Skeletal muscle tissue (tissue), 4 donors: Measurements from ENCODE around the gene PCK2. TPM values are rescaled to one million over a fixed set of nuclear protein-coding genes. Genes with fewer than 3 reads are reported as not detected.

Source experiments
- H3K27ac ChIP-seq: one replicate; pipeline ENCODE4 v1.7.0; 2013; ENCODE audit warnings: mild to moderate bottlenecking, low read depth, low read length, inconsistent platforms
- H3K27me3 ChIP-seq, 3 donors: one replicate each; pipeline ENCODE4 v1.7.0; 2013; ENCODE audit warnings: low read length in 3 of 3; ENCODE audit not compliant: control insufficient read depth in 3 of 3, insufficient read depth in 3 of 3
- H3K36me3 ChIP-seq, 3 donors: one replicate each; pipeline ENCODE4 v1.7.0; 2013; ENCODE audit warnings: low read length in 3 of 3; ENCODE audit not compliant: control insufficient read depth in 3 of 3, insufficient read depth in 3 of 3
- H3K4me1 ChIP-seq, 3 donors: one replicate each; pipeline ENCODE4 v1.7.0; 2013; ENCODE audit warnings: low read length in 3 of 3, mild to moderate bottlenecking in 3 of 3; ENCODE audit not compliant: control insufficient read depth in 3 of 3, insufficient read depth in 3 of 3
- H3K4me3 ChIP-seq, 3 donors: one replicate each; pipeline ENCODE4 v1.7.0; 2013; ENCODE audit warnings: low read length in 3 of 3
- H3K9ac ChIP-seq, 3 donors: one replicate each; pipeline ENCODE4 v1.7.0; 2013; ENCODE audit warnings: low read length in 3 of 3, mild to moderate bottlenecking in 3 of 3, moderate library complexity in 2 of 3, low read depth in 1 of 3
- H3K9me3 ChIP-seq, 3 donors: one replicate each; pipeline ENCODE4 v1.7.0; 2013; ENCODE audit warnings: low read length in 3 of 3; ENCODE audit not compliant: control insufficient read depth in 3 of 3
- total RNA-seq: library from RNA; depleted of rRNA; stranded (reverse); fragments of >200 nt; gene quantifications from one replicate; pipeline ENCODE4 v1.2.3, GENCODE V29; 2014
- donor health status: Osteomylitis.

The PCK2 gene
- total RNA-seq, 1 donor from 2014 or later = 3.7 TPM

DNA sequence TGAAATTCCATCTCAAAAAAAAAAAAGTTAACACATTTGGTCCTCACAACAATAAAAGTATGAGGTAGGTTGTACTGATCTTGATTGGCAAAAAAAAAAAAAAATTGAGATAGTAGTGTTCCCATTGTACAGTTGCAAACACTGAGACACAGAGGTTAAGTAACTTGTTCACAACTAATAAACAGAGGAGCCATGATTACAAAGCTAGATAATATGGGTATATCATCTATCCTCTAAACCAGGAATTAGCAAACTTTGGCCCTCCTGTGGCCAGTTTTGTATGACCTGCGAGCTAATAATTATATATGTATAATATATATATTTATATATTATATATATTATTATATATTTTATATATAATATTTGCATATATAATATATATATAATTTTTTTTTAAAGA is 39.6 kb downstream of the PCK2 start:
- no peak overlapping the region for H3K4me3 ChIP-seq
- H3K4me1 ChIP-seq = peaks cover 53 to 66% (median 58%) of the 10 kb centered on the region in 3 donors
- H3K27ac ChIP-seq = no peak overlapping the region
- H3K36me3 ChIP-seq = peaks cover 14 to 24% (median 19%) of the 10 kb centered on the region in 3 donors
- no peaks in the 10 kb centered on the region for H3K9me3 ChIP-seq
- H3K9ac ChIP-seq = no peak overlapping the region
- no peaks in the 10 kb centered on the region for H3K27me3 ChIP-seq

DNA sequence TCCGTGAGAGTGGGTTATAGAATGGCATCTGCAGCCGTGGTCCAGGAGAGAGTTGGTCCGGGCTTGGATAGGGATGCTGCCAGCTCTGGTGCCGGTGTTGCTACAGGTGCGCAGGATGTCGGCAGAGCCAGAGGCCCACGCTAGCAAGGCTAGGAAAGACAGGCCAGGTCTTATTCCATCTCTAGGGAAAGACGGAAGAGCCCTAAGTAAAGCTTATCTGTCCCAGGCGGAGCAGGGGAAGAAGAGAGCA is 41.4 kb downstream of the PCK2 start:
- peak overlapping the region; percentile 72 to 87 (median 82) for H3K4me3 ChIP-seq
- H3K27ac ChIP-seq = peak overlapping the region; percentile 88
- no peaks in the 10 kb centered on the region for H3K27me3 ChIP-seq
- peaks cover 60 to 70% (median 67%) of the 10 kb centered on the region in 3 donors for H3K4me1 ChIP-seq
- peak overlapping the region; percentile 74 to 83 (median 75) for H3K9ac ChIP-seq
- peaks cover 24 to 32% (median 29%) of the 10 kb centered on the region in 3 donors for H3K36me3 ChIP-seq
- no peaks in the 10 kb centered on the region for H3K9me3 ChIP-seq

DNA sequence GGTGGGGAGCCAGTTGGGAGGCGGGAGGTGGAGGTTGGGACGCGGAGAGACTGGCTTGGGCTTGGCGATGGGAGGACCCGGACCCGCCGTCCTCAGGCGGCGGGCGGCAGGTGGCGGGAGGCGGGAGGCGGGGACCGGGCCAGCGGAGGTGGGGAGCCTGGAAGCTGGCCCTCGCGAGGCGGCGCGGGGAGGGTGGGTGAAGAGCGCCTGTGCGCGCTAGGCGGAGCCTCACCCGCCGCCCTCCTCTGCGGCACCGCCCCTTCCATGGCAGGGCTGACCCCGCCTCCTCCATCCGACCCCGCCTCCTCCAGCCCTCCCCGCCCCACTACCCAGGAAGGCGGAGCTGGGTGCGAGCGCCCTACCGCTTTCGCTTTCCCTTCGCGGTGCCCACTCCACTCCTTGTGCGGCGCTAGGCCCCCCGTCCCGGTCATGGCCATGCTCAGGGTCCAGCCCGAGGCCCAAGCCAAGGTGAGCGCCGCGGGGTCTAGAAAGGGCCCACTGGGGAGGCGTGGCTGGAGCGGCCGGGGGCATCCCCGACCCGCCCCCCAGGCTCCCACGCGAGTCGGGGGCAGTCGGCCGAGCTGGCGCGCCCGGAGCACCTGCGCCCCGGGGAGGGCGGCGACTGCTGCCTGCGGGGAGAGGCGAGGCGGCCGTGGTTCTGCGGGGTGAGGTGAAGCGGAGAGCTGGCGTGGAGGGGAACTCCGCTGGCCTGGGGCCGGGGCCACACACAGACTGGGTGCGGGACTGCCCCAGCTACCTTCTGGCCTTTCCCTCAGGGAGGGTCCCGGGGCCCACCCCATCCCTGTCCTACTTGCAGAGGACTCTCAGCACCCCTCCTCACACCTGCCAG is 41.9 kb downstream of the PCK2 start, which contains the start of gene PSME1:
TSS of gene PSME1 (plus strand) at position 361 of the 850 bp plus-strand sequence. CDS start at position 430, 69 bp downstream.
- Histone ChIP-seq H3K27me3 (no peaks in the 10 kb centered on the region), H3K27ac (peak within 1 kb of the TSS; percentile 88), H3K9me3 (no peaks in the 10 kb centered on the region), H3K36me3 (peaks cover 24 to 32% (median 29%) of the 10 kb centered on the region in 3 donors), H3K4me1 (peaks cover 56 to 71% (median 65%) of the 10 kb centered on the region in 3 donors), H3K9ac (peak within 1 kb of the TSS; percentile 76 to 92 (median 86)), H3K4me3 (peak within 1 kb of the TSS; percentile 77 to 87 (median 82))

GRCh38 chr14:24136684-24137528 is 42.8 kb downstream of the PCK2 start:
- Histone ChIP-seq H3K36me3 (peaks cover 24 to 32% (median 29%) of the 10 kb centered on the region in 3 donors), H3K4me1 (peaks cover 54 to 72% (median 63%) of the 10 kb centered on the region in 3 donors), H3K9me3 (no peaks in the 10 kb centered on the region), H3K27ac (peak overlapping the region; percentile 88), H3K27me3 (no peaks in the 10 kb centered on the region), H3K9ac (peak overlapping the region; percentile 76 to 92 (median 86)), H3K4me3 (peak overlapping the region; percentile 77 to 87 (median 82))

- H3K9me3 ChIP-seq = no peaks in the 10 kb centered on the region
- peak overlapping the region in 2 of 3 donors; percentile 14 to 92 for H3K9ac ChIP-seq
- no peaks in the 10 kb centered on the region for H3K27me3 ChIP-seq
- H3K4me1 ChIP-seq = peaks cover 48 to 68% (median 59%) of the 10 kb centered on the region in 3 donors
- H3K27ac ChIP-seq = peak overlapping the region; percentile 88
- H3K4me3 ChIP-seq = no peak overlapping the region
- H3K36me3 ChIP-seq = peaks cover 24 to 29% (median 27%) of the 10 kb centered on the region in 3 donors
These were observed 43.7 kb downstream of the PCK2 start for GRCh38 chr14:24137529-24138395.

DNA sequence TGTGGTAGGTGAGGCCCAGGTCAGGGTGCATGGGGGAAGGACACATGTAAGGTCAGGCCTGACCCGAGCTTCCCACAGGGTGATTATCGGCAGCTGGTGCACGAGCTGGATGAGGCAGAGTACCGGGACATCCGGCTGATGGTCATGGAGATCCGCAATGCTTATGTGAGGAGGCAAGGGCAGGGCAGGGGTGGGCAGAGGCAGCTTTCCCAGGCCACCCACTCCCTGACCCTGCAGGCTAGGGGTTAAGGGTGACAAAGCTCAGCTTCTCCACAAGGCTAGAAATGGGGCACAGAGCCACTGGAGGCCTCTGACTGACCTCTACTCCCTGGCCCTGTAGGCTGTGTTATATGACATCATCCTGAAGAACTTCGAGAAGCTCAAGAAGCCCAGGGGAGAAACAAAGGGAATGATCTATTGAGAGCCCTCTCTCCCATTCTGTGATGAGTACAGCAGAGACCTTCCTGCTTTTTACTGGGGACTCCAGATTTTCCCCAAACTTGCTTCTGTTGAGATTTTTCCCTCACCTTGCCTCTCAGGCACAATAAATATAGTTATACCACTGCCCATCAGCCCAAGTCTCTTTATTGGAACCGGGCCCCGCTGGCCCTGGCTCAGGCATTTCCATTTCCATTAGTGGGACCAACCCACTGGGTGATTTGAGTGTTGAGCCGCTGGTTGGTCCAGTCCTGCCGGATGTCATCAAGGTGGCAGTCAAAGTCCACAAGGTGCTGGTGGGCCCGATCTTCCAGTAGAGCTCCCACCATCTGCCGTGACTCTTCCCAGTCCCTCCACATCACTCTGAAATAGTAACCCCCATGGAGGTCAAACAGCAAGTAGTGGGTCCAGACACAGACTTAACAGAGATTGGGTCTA is 44.5 kb downstream of the PCK2 start:
- no peaks in the 10 kb centered on the region for H3K9me3 ChIP-seq
- peak overlapping the region in 2 of 3 donors; percentile 14 to 45 for H3K9ac ChIP-seq
- H3K36me3 ChIP-seq = peaks cover 23 to 30% (median 26%) of the 10 kb centered on the region in 3 donors
- H3K4me3 ChIP-seq = no peak overlapping the region
- H3K4me1 ChIP-seq = peaks cover 45 to 70% (median 54%) of the 10 kb centered on the region in 3 donors
- H3K27me3 ChIP-seq = no peaks in the 10 kb centered on the region
- H3K27ac ChIP-seq = peak overlapping the region; percentile 1

DNA sequence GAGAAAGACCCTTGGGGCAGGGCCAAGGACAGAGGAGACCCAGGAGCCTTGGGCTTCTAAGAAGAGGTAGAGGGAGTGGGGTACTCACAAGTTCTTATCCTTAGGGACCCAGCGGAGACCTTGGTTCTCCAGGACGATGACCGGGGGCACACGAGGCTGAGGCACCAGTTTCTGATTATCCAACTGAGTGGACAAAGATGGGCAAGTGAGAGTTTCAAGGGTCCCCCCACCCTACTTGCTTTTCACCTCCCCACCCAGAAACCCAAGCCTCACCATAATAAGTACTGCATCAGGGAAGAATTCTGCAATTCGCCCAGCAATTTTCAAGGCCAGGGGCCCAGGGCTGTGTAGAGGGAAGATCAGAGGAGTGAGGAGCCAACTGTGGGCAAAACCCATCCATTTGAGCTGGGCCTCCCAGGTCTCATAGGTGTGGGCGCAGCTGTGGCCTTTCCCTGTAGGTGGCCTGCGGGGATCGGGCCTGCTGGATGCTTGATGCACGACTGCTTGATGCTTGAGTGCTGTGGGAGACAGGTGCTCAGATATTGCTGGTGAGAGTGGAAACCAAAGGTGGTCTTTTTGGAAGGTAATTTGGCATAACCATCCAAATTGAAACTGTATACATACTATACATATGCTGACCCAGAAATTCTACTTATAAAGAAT is 45.3 kb downstream of the PCK2 start:
- H3K4me3 ChIP-seq = peak overlapping the region; percentile 58 to 85 (median 64)
- H3K9me3 ChIP-seq = no peaks in the 10 kb centered on the region
- peaks cover 26 to 35% (median 28%) of the 10 kb centered on the region in 3 donors for H3K36me3 ChIP-seq
- peaks cover 50 to 76% (median 54%) of the 10 kb centered on the region in 3 donors for H3K4me1 ChIP-seq
- peak overlapping the region in 1 of 3 donors; percentile 33 for H3K9ac ChIP-seq
- peak overlapping the region; percentile 1 for H3K27ac ChIP-seq
- no peaks in the 10 kb centered on the region for H3K27me3 ChIP-seq

DNA sequence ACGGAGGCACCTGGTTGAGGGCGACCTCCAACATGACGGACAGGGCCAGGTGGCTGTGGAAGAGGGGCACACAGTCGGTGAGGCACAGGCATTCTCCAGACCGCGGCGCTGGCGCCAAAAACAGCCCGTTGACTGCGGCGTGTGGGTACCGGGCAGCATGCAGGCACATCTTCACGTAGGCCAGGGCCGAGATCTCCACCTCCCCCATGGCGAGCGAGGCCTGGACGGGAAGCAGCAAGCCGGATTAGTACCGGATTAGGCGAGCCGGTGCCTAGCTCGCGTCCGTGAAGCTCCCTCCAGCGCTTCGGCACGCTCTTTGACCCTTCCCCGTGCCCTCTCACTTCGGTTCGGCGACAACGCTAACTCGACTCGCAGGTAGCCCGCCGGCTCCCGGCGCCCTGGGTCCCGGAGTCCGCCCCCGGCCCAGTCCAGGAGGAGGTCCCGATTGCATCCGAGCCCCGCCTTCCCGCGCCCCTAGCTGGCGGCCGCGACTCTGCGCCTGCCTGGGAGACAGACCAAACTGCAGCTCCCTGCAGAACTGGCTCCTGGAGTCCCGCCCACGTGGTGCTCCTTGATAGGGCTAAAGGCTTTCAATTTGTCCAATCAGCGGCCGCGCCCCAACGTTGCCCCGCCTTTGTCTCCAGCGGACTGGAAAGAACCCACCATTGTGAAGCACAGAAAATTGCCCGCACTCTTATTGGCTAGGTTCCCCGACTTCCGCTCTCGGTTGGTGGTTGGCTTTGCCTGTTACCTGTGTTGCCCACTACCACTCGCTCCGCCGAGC is 47.2 kb downstream of the PCK2 start, which contains the start of gene EMC9:
TSS of gene EMC9 (minus strand) at position 495 of the 784 bp plus-strand sequence. CDS start at position 208, 287 bp downstream.
- Histone ChIP-seq H3K27ac (peak within 1 kb of the TSS; percentile 86), H3K9me3 (no peaks in the 10 kb centered on the region), H3K4me3 (peak within 1 kb of the TSS; percentile 85 to 97 (median 93)), H3K36me3 (peaks cover 28 to 35% (median 32%) of the 10 kb centered on the region in 3 donors), H3K4me1 (peaks cover 57 to 82% (median 58%) of the 10 kb centered on the region in 3 donors), H3K9ac (peak within 1 kb of the TSS; percentile 85 to 95 (median 93)), H3K27me3 (no peaks in the 10 kb centered on the region)
